Gastroesophageal sphincter (tissue), 4 donors: ENCODE results near the gene KLHL3. TPM values are rescaled to one million over a fixed set of nuclear protein-coding genes. Genes with fewer than 3 reads are reported as not detected.

ENCODE experiments used
- ATAC-seq: fragments of 150-250 bp; one replicate; pipeline ENCODE4 v1.9.1; 2016; ENCODE audit warnings: mild to moderate bottlenecking, moderate library complexity
- H3K27ac ChIP-seq, 4 donors: fragments of 200-600 bp; sonication (generic) in 3 of 4; 1 replicate in 3 of 4; 2 replicates in 1 of 4; pipeline ENCODE4 v1.5.1; 2016 to 2019
- H3K27me3 ChIP-seq: fragments of 200-600 bp; sonication (generic); one replicate; pipeline ENCODE4 v1.5.1; 2019
- H3K36me3 ChIP-seq, 2 donors: fragments of 200-600 bp; sonication (generic); one replicate each; pipeline ENCODE4 v1.5.1; 2019; ENCODE audit warnings: control low read depth in 1 of 2
- H3K4me1 ChIP-seq, 3 donors: fragments of 200-600 bp; sonication (generic); 1 replicate in 2 of 3; 2 replicates in 1 of 3; pipeline ENCODE4 v1.5.1; 2016 to 2019; ENCODE audit warnings: control low read depth in 2 of 3
- H3K4me3 ChIP-seq, 2 donors: fragments of 200-600 bp; sonication (generic); one replicate each; pipeline ENCODE4 v1.5.1; 2019; ENCODE audit warnings: mild to moderate bottlenecking in 1 of 2, moderate library complexity in 1 of 2
- H3K9me3 ChIP-seq, 3 donors: fragments of 200-600 bp; sonication (generic); one replicate each; pipeline ENCODE4 v1.5.1; 2017 to 2019; ENCODE audit warnings: control low read depth in 2 of 3
- EP300 ChIP-seq: sonication (generic); formaldehyde crosslinking; IDR thresholded peaks from one replicate; pipeline ENCODE4 v1.6.1; 2017; ENCODE audit warnings: antibody characterized with exemption, mild to moderate bottlenecking
- POLR2A ChIP-seq, 2 donors: fragments of 450-650 bp; IDR thresholded peaks; one replicate each; pipeline ENCODE4 v1.6.1; 2017; ENCODE audit warnings: antibody characterized with exemption in 2 of 2, mild to moderate bottlenecking in 2 of 2, moderate library complexity in 1 of 2
- POLR2AphosphoS5 ChIP-seq: sonication (generic); formaldehyde crosslinking; IDR thresholded peaks from one replicate; pipeline ENCODE4 v1.6.1; 2017; ENCODE audit warnings: antibody characterized with exemption
- WGBS, 2 donors: methylation state at CpG; one replicate each; pipeline ENCODE4 v1.1.5; 2018; ENCODE audit warnings: low coverage in 1 of 2; 5-methylcytosine and 5-hydroxymethylcytosine counted together
- total RNA-seq, 4 donors: library from RNA; depleted of rRNA; stranded (reverse); fragments of >200 nt; gene quantifications; one replicate each; pipeline ENCODE4 v1.1.0, GENCODE V29; 2016
- TF ChIP-seq, protein P1 (sequence below), 4 experiments: fragments of 200-600 bp in 2 of 4; fragments of 450-650 bp in 2 of 4; sonication (generic) in 1 of 4; IDR thresholded peaks; one replicate each; pipeline ENCODE4 v1.5.1; 2017 to 2019; ENCODE audit warnings: antibody characterized with exemption in 4 of 4, mild to moderate bottlenecking in 2 of 4, moderate library complexity in 2 of 4

The KLHL3 gene
- total RNA-seq, 4 donors from 2014 or later, result 2.3 to 6.9 (median 5.4) TPM

DNA sequence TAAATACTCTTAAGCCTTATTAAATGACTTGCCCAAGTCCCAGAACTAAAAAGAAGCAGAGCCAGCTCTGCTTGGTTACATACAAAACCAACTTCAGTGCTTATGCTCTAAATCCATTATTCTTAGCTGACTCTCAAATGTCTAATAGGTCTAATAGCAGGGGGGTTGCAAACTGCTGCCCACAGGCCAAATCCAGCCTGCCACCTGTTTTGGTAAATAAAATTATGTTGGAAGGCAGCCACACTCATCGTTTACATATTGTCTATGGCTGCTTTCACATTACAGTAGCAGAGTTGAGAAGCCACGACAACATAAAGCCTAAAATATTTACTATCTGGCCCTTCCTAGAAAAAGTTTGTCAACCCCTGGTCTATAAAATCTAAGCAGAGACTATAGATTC lies 69.0 kb downstream of the KLHL3 start:
- no peaks in the 10 kb centered on the region for H3K36me3 ChIP-seq
- H3K27me3 ChIP-seq, result no peaks in the 10 kb centered on the region
- H3K4me1 ChIP-seq, result peaks cover 0 to 14% (median 0%) of the 10 kb centered on the region in 3 donors
- H3K9me3 ChIP-seq, result no peaks in the 10 kb centered on the region
- H3K27ac ChIP-seq, result no peak overlapping the region
- TF ChIP-seq POLR2AphosphoS5, result no peak
- TF ChIP-seq POLR2A (IDR thresholded peaks at IDR 0.05), result no peak
- TF ChIP-seq, protein P1, sequence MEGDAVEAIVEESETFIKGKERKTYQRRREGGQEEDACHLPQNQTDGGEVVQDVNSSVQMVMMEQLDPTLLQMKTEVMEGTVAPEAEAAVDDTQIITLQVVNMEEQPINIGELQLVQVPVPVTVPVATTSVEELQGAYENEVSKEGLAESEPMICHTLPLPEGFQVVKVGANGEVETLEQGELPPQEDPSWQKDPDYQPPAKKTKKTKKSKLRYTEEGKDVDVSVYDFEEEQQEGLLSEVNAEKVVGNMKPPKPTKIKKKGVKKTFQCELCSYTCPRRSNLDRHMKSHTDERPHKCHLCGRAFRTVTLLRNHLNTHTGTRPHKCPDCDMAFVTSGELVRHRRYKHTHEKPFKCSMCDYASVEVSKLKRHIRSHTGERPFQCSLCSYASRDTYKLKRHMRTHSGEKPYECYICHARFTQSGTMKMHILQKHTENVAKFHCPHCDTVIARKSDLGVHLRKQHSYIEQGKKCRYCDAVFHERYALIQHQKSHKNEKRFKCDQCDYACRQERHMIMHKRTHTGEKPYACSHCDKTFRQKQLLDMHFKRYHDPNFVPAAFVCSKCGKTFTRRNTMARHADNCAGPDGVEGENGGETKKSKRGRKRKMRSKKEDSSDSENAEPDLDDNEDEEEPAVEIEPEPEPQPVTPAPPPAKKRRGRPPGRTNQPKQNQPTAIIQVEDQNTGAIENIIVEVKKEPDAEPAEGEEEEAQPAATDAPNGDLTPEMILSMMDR (IDR thresholded peaks at IDR 0.05), result no peak
- no peak for TF ChIP-seq EP300
- WGBS, 2 donors, result 51 to 52% methylated on average over 2 of the region's 2 CpGs
- no peak for ATAC-seq
- H3K4me3 ChIP-seq, result no peak overlapping the region

DNA sequence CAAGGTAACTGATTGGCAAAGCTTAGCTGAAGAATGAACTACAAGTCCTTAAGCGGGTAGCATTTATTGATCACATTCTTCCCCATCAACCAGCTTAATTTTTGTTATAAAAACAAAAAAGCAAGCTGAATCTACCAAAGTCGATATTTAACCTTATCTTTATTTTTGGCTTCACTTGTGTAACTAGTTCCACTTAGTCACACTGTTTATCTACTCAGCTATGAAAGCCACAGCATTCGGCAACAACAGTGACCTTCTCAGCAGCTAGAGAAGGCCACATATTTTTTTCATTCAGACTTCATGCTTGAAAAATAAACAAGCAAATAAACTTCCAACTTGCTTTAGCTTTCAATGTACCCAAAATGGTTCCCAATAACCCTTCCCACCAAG lies 69.4 kb downstream of the KLHL3 start:
- TF ChIP-seq EP300, result no peak
- TF ChIP-seq POLR2AphosphoS5, result no peak
- TF ChIP-seq, protein P1 (IDR thresholded peaks at IDR 0.05), result no peak
- no peak for TF ChIP-seq POLR2A (IDR thresholded peaks at IDR 0.05)
- no peak overlapping the region for H3K4me3 ChIP-seq
- H3K9me3 ChIP-seq, result no peaks in the 10 kb centered on the region
- H3K36me3 ChIP-seq, result no peaks in the 10 kb centered on the region
- peaks cover 0 to 14% (median 0%) of the 10 kb centered on the region in 3 donors for H3K4me1 ChIP-seq
- no peak overlapping the region for H3K27ac ChIP-seq
- 50 to 65% methylated on average over 2 to 3 of the region's 3 CpGs for WGBS, 2 donors
- ATAC-seq, result no peak
- no peaks in the 10 kb centered on the region for H3K27me3 ChIP-seq

DNA sequence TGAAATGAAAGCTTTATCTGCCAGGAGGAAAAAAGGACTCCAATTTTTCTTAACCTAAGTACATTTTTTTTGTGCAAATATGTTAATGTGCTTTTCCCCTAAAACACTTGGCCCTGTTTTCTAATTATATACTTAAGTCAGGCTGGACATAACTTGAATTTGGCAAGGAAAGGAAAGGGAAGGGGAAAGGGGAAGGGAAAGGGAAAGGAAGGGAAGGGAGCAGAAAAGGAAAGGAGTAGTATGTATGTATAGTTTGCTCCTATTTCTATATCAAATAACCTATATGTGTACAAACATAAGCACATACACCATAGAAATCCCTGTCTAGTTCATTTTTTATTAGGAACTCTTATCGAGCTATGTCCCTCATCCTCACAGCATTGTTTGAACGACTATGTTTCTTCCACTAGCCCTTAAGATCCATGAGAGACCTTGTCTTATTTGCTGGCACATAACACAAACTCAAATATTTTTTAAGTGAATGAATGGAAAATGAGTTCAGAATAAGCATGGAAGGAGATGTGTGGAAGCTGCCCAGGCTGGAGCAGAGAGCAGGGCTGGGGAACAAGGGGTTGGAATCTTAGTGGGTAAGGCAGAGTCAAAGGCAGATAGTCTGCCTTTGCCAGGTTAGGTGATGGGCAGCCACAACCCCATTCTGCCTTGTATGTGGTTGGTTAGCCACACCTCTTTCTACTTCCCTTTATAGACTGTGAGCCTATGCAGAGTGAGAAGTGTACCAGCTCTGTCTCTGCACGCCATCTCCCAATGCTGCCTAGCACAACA lies 70.0 kb downstream of the KLHL3 start:
- peaks cover 0 to 14% (median 0%) of the 10 kb centered on the region in 3 donors for H3K4me1 ChIP-seq
- no peaks in the 10 kb centered on the region for H3K27me3 ChIP-seq
- whole genome bisulfite sequencing, 2 donors, result 40 to 44% methylated on average over 2 to 3 of the region's 3 CpGs
- ATAC-seq, result no peak
- no peak overlapping the region for H3K4me3 ChIP-seq
- H3K27ac ChIP-seq, result no peak overlapping the region
- no peaks in the 10 kb centered on the region for H3K36me3 ChIP-seq
- TF ChIP-seq, protein P1 (IDR thresholded peaks at IDR 0.05), result no peak
- no peak for TF ChIP-seq POLR2AphosphoS5
- TF ChIP-seq POLR2A (IDR thresholded peaks at IDR 0.05), result no peak
- TF ChIP-seq EP300, result no peak
- no peaks in the 10 kb centered on the region for H3K9me3 ChIP-seq

DNA sequence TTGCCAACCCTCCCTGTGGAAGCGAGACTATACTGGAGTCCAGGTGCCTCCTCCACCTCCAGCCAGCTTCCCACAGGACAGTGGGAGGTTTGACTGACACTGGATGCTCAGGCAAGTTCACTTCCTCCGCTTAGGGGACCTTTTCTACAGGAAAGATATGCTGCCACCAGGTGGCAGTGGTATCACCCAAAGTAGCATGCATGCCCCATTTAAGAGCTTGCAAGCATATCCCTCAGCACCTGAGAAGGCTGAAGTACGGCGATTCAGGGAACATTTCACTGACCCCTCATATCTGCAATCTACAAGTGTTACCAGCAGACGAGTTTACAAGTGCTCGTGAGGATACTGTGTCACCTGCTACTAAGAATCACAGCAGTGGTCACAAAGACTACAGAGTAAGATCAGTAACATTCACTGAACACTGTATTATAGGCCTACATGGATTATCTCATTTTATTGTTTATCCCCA lies 75.5 kb downstream of the KLHL3 start:
- peak; percentile 62 for ATAC-seq
- no peak overlapping the region for H3K27ac ChIP-seq
- WGBS, 2 donors, result 8 to 20% methylated on average over 2 to 4 of the region's 6 CpGs

More for the DNA sequence above, 75.5 kb downstream of the KLHL3 start:
- TF ChIP-seq, protein P1 (IDR thresholded peaks at IDR 0.05), result peak; percentile 36 to 75 (median 59)
- no peak for TF ChIP-seq EP300
- TF ChIP-seq POLR2A (IDR thresholded peaks at IDR 0.05), result no peak
- no peak for TF ChIP-seq POLR2AphosphoS5
- Histone ChIP-seq H3K27me3 (no peaks in the 10 kb centered on the region), H3K4me3 (no peak overlapping the region), H3K9me3 (no peaks in the 10 kb centered on the region), H3K36me3 (peaks cover 0 to 20% of the 10 kb centered on the region in 2 donors), H3K4me1 (peaks cover 0 to 1% (median 0%) of the 10 kb centered on the region in 3 donors)
